Fibroblast of lung (primary cell): ENCODE data around the gene ZNF740.

Source experiments
- EZH2 ChIP-seq: IDR thresholded peaks from 2 replicates; pipeline ENCODE4 v1.5.1; 2012; ENCODE audit warnings: low read length, control low read depth, mild to moderate bottlenecking; ENCODE audit errors: missing control alignments
- TF ChIP-seq, protein P1 (sequence below), 2 donors: IDR thresholded peaks in 1 of 2; conservative IDR thresholded peaks in 1 of 2; 1 replicate in 1 of 2; 2 replicates in 1 of 2; pipeline ENCODE4 v1.5.1; 2011 to 2012; ENCODE audit warnings: low read length in 2 of 2, control low read depth in 1 of 2, inconsistent platforms in 1 of 2, low read depth in 1 of 2, mild to moderate bottlenecking in 1 of 2

GRCh38 chr12:53210843-53211242 is 30.3 kb downstream of the ZNF740 start:
- TF ChIP-seq, protein P1, sequence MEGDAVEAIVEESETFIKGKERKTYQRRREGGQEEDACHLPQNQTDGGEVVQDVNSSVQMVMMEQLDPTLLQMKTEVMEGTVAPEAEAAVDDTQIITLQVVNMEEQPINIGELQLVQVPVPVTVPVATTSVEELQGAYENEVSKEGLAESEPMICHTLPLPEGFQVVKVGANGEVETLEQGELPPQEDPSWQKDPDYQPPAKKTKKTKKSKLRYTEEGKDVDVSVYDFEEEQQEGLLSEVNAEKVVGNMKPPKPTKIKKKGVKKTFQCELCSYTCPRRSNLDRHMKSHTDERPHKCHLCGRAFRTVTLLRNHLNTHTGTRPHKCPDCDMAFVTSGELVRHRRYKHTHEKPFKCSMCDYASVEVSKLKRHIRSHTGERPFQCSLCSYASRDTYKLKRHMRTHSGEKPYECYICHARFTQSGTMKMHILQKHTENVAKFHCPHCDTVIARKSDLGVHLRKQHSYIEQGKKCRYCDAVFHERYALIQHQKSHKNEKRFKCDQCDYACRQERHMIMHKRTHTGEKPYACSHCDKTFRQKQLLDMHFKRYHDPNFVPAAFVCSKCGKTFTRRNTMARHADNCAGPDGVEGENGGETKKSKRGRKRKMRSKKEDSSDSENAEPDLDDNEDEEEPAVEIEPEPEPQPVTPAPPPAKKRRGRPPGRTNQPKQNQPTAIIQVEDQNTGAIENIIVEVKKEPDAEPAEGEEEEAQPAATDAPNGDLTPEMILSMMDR (conservative IDR thresholded peaks at IDR 0.05 in 1 of 2, IDR thresholded peaks at IDR 0.05 in 1 of 2; ENCODE audit: low read depth in 1 of 2, low read length in 2 of 2) = no peak
- no peak for TF ChIP-seq EZH2
